H9 (cell line): ENCODE results near the gene GNE. TPM values are rescaled to one million over a fixed set of nuclear protein-coding genes. Genes with fewer than 3 reads are reported as not detected.

Experiments used
- DNase-seq: peaks from one replicate; pipeline ENCODE4 v3.0.0-alpha.2; 2017
- H2AFZ ChIP-seq: one replicate; pipeline ENCODE4 v1.6.1; 2013; ENCODE audit warnings: mild to moderate bottlenecking, low read length, control low read depth, moderate library complexity
- H2AK5ac ChIP-seq: 2 replicates; pipeline ENCODE4 v1.6.1; 2013; ENCODE audit warnings: low read length, control low read depth, mixed read lengths; ENCODE audit not compliant: insufficient read length
- H2BK120ac ChIP-seq: one replicate; pipeline ENCODE4 v1.6.1; 2013; ENCODE audit warnings: low read depth, mild to moderate bottlenecking, low read length, control low read depth, inconsistent platforms; ENCODE audit not compliant: poor library complexity, severe bottlenecking
- H2BK12ac ChIP-seq: 2 replicates; pipeline ENCODE4 v1.6.1; 2013; ENCODE audit warnings: low read length, control low read depth, mixed read lengths, low read depth; ENCODE audit not compliant: insufficient read length
- H2BK15ac ChIP-seq: 2 replicates; pipeline ENCODE4 v1.6.1; 2013; ENCODE audit warnings: low read depth, low read length, control low read depth
- H2BK20ac ChIP-seq: one replicate; pipeline ENCODE4 v1.6.1; 2013; ENCODE audit warnings: low read depth, mild to moderate bottlenecking, low read length, control low read depth, inconsistent platforms; ENCODE audit not compliant: poor library complexity, severe bottlenecking
- H2BK5ac ChIP-seq: 2 replicates; pipeline ENCODE4 v1.6.1; 2013; ENCODE audit warnings: low read length, control low read depth, mixed read lengths; ENCODE audit not compliant: insufficient read length
- H3K14ac ChIP-seq: 2 replicates; pipeline ENCODE4 v1.6.1; 2013; ENCODE audit warnings: low read length, control low read depth; ENCODE audit not compliant: insufficient read depth
- H3K18ac ChIP-seq: 2 replicates; pipeline ENCODE4 v1.6.1; 2013; ENCODE audit warnings: low read depth, mild to moderate bottlenecking, mixed read lengths, low read length, control low read depth; ENCODE audit not compliant: insufficient read length
- H3K23ac ChIP-seq: 2 replicates; pipeline ENCODE4 v1.6.1; 2013; ENCODE audit warnings: low read length, control low read depth, mixed read lengths, low read depth; ENCODE audit not compliant: insufficient read length
- H3K23me2 ChIP-seq: 2 replicates; pipeline ENCODE4 v1.6.1; 2013; ENCODE audit warnings: low read depth, mild to moderate bottlenecking, mixed read lengths, low read length, control low read depth; ENCODE audit not compliant: insufficient read length, poor library complexity, severe bottlenecking
- H3K27ac ChIP-seq: 2 replicates; pipeline ENCODE4 v1.5.1; 2013; ENCODE audit warnings: low read length, control low read depth, mixed read lengths, low read depth; ENCODE audit not compliant: insufficient read length
- H3K27me3 ChIP-seq: 2 replicates; pipeline ENCODE4 v1.6.1; 2013; ENCODE audit warnings: low read length, control low read depth, inconsistent platforms; ENCODE audit not compliant: insufficient read depth
- H3K4ac ChIP-seq: 2 replicates; pipeline ENCODE4 v1.6.1; 2013; ENCODE audit warnings: low read depth, mild to moderate bottlenecking, control low read depth, inconsistent platforms, low read length, moderate library complexity
- H3K4me1 ChIP-seq: 2 replicates; pipeline ENCODE4 v1.6.1; 2013; ENCODE audit warnings: low read length, control low read depth, inconsistent platforms; ENCODE audit not compliant: insufficient read depth
- H3K4me2 ChIP-seq: 2 replicates; pipeline ENCODE4 v1.6.1; 2013; ENCODE audit warnings: low read length, control low read depth, mixed read lengths; ENCODE audit not compliant: insufficient read length, insufficient read depth
- H3K56ac ChIP-seq: 2 replicates; pipeline ENCODE4 v1.6.1; 2013; ENCODE audit warnings: low read depth, mild to moderate bottlenecking, mixed read lengths, low read length, control low read depth; ENCODE audit not compliant: insufficient read length
- H3K79me1 ChIP-seq: 2 replicates; pipeline ENCODE4 v1.6.1; 2013; ENCODE audit warnings: low read depth, mild to moderate bottlenecking, moderate library complexity, low read length, control low read depth, inconsistent platforms; ENCODE audit not compliant: insufficient read depth, poor library complexity, severe bottlenecking
- H3K79me2 ChIP-seq: 2 replicates; pipeline ENCODE4 v1.6.1; 2013; ENCODE audit warnings: low read length, control low read depth, inconsistent platforms; ENCODE audit not compliant: insufficient read depth
- H3K9ac ChIP-seq: 2 replicates; pipeline ENCODE4 v1.6.1; 2013; ENCODE audit warnings: low read length, control low read depth, mixed read lengths; ENCODE audit not compliant: insufficient read length; ENCODE audit errors: extremely low read depth
- H3K9me3 ChIP-seq: one replicate; pipeline ENCODE4 v1.6.1; 2013; ENCODE audit warnings: low read depth, low read length, inconsistent platforms; ENCODE audit not compliant: control insufficient read depth
- H3T11ph ChIP-seq: one replicate; pipeline ENCODE4 v1.6.1; 2013; ENCODE audit warnings: mild to moderate bottlenecking, low read length, control low read depth, inconsistent platforms
- H4K20me1 ChIP-seq: one replicate; pipeline ENCODE4 v1.6.1; 2013; ENCODE audit not compliant: control insufficient read depth, insufficient read length, insufficient read depth
- H4K5ac ChIP-seq: 2 replicates; pipeline ENCODE4 v1.6.1; 2013; ENCODE audit warnings: low read depth, mild to moderate bottlenecking, mixed read lengths, low read length, control low read depth; ENCODE audit not compliant: insufficient read length
- H4K8ac ChIP-seq: replicated peaks from 2 replicates; pipeline ENCODE4 v1.6.1; 2013; ENCODE audit warnings: low read length, control low read depth, mixed read lengths, low read depth; ENCODE audit not compliant: insufficient read length
- H4K91ac ChIP-seq: 2 replicates; pipeline ENCODE4 v1.6.1; 2013; ENCODE audit warnings: low read depth, mild to moderate bottlenecking, moderate library complexity, mixed read lengths, low read length, control low read depth; ENCODE audit not compliant: insufficient read length
- H3K27ac Mint-ChIP-seq, 3 experiments: 2 replicates in 2 of 3; 3 replicates in 1 of 3; pipeline ENCODE4 v1.8.0; 2020 to 2021; ENCODE audit warnings: mixed read lengths in 3 of 3, mild to moderate bottlenecking in 1 of 3, moderate library complexity in 1 of 3
- H3K27me3 Mint-ChIP-seq: 2 replicates; pipeline ENCODE4 v1.8.0; 2021; ENCODE audit warnings: low read depth, mild to moderate bottlenecking, moderate library complexity, mixed read lengths
- H3K36me3 Mint-ChIP-seq, 3 experiments: 2 replicates in 2 of 3; 3 replicates in 1 of 3; pipeline ENCODE4 v1.8.0; 2020 to 2021; ENCODE audit warnings: low read depth in 3 of 3, mixed read lengths in 3 of 3; ENCODE audit not compliant: insufficient read depth in 1 of 3
- H3K4me1 Mint-ChIP-seq, 2 experiments: 2 replicates each; pipeline ENCODE4 v1.8.0; 2020; ENCODE audit warnings: mixed read lengths in 2 of 2
- H3K4me3 Mint-ChIP-seq, 2 experiments: 2 replicates in 1 of 2; 3 replicates in 1 of 2; pipeline ENCODE4 v1.8.0; 2020 to 2021; ENCODE audit warnings: mild to moderate bottlenecking in 2 of 2, mixed read lengths in 2 of 2, moderate library complexity in 1 of 2
- H3K9me3 Mint-ChIP-seq, 2 experiments: 2 replicates in 1 of 2; 3 replicates in 1 of 2; pipeline ENCODE4 v1.8.0; 2020; ENCODE audit warnings: mild to moderate bottlenecking in 2 of 2, mixed read lengths in 2 of 2, moderate library complexity in 1 of 2
- CTCF ChIP-seq: fragments of 200-600 bp; sonication (generic); conservative IDR thresholded peaks from 3 replicates; pipeline ENCODE4 v1.8.0; 2021; ENCODE audit warnings: antibody characterized with exemption, mild to moderate bottlenecking
- WGBS: extraction: QIAGEN DNeasy Blood & Tissue Kit; methylation state at CpG from one replicate; pipeline ENCODE4 v1.1.7; 2013; ENCODE audit warnings: missing lambda C conversion rate, low lambda C conversion rate, mixed read lengths; ENCODE audit not compliant: insufficient read length; ENCODE audit errors: extremely low coverage; 5-methylcytosine and 5-hydroxymethylcytosine counted together
- total RNA-seq: library from RNA; stranded (reverse); gene quantifications from 2 replicates; pipeline ENCODE4 v1.2.1, GENCODE V29; 2021

The GNE gene
- total RNA-seq, 1 experiment from 2014 or later: 6.3 TPM

GRCh38 chr9:36193023-36193422 is 65.2 kb downstream of the GNE start:
- Histone ChIP-seq H2BK12ac (no peak overlapping the region), H2BK5ac (no peak overlapping the region), H3K23ac (no peak overlapping the region), H3K23me2 (peaks cover 10% of the 10 kb centered on the region), H4K8ac (no peak overlapping the region), H4K5ac (no peak overlapping the region), H3K9me3 (no peaks in the 10 kb centered on the region), H3K9ac (peak overlapping the region; percentile 48), H2AFZ (no peak overlapping the region), H4K20me1 (no peaks in the 10 kb centered on the region), H2AK5ac (no peak overlapping the region), H3T11ph (no peak overlapping the region), H3K56ac (no peak overlapping the region), H3K27ac (no peak overlapping the region), H3K4ac (no peak overlapping the region), H2BK15ac (no peak overlapping the region), H3K4me2 (peak overlapping the region; percentile 95), H3K27me3 (no peaks in the 10 kb centered on the region), H3K4me1 (peaks cover 6% of the 10 kb centered on the region; the same call in 1 of the 2 replicates), H2BK120ac (no peak overlapping the region), H2BK20ac (no peak overlapping the region), H3K14ac (no peak overlapping the region), H3K79me2 (peaks cover 37% of the 10 kb centered on the region), H4K91ac (no peak overlapping the region), H3K18ac (no peak overlapping the region), H3K79me1 (peaks cover 13% of the 10 kb centered on the region)
- peaks cover 7% of the 10 kb centered on the region for H3K27me3 Mint-ChIP-seq
- no peak for TF ChIP-seq CTCF
- no peak for DNase-seq
- no peaks in the 10 kb centered on the region for H3K9me3 Mint-ChIP-seq
- peak overlapping the region; percentile 94 to 96 for H3K4me3 Mint-ChIP-seq
- peaks cover 11 to 21% (median 19%) of the 10 kb centered on the region in 3 experiments; a peak in 6 of 7 replicates for H3K36me3 Mint-ChIP-seq
- no CpG with 5 or more reads among the region's 3 CpGs for WGBS
- peaks cover 23 to 26% of the 10 kb centered on the region in 2 experiments for H3K4me1 Mint-ChIP-seq
- H3K27ac Mint-ChIP-seq: 0 out of 7 replicates have a peak overlapping the region, but pooled peaks of 1 of the 3 experiments have one; percentile 9
